ENCODE data around the gene FERMT3.

Gene FERMT3

DNA sequence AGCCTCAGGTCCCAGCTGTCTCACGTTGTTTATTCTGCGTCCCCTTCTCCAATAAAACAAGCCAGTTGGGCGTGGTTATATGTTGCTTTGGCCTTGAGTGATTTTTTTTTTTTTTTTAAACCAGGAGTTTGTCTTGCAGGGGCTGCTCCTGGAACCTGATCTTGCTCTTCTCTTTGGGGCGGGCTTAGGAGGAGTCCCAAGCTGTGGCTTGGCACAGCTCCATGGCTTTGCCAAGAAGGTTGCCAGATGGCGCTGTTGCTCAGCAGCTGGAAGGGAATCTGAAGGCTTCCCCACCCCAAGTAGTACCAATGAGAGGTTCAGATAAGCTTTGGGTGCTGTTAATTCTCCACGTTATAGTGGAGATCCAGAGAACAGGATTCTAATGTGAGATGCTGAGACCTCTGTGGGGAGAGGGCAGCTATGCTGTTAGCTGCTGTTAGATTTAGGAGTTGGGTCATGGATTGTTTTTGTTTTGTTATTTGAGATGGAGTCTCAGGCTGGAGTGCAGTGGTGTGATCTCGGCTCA lies 2.0 kb upstream of the FERMT3 start:
- TF ChIP-seq ZFP30 (CRISPR knock-in tag; IDR thresholded peaks at IDR 0.05): no peak
- no peak for TF ChIP-seq PATZ1 (CRISPR knock-in tag; IDR thresholded peaks at IDR 0.05; ENCODE audit: borderline replicate concordance)
- TF ChIP-seq BACH2 (CRISPR knock-in tag; IDR thresholded peaks at IDR 0.05; ENCODE audit: borderline replicate concordance): no peak
- TF ChIP-seq OSR1 (CRISPR knock-in tag; IDR thresholded peaks at IDR 0.05): no peak
- TF ChIP-seq ZNF565 (CRISPR knock-in tag; conservative IDR thresholded peaks at IDR 0.05; ENCODE audit: low read depth): no peak
- no peak for TF ChIP-seq TSHZ2 (CRISPR knock-in tag; IDR thresholded peaks at IDR 0.05)
- TF ChIP-seq RARB (CRISPR knock-in tag; IDR thresholded peaks at IDR 0.05): no peak
- ATAC-seq: peak; percentile 82

DNA sequence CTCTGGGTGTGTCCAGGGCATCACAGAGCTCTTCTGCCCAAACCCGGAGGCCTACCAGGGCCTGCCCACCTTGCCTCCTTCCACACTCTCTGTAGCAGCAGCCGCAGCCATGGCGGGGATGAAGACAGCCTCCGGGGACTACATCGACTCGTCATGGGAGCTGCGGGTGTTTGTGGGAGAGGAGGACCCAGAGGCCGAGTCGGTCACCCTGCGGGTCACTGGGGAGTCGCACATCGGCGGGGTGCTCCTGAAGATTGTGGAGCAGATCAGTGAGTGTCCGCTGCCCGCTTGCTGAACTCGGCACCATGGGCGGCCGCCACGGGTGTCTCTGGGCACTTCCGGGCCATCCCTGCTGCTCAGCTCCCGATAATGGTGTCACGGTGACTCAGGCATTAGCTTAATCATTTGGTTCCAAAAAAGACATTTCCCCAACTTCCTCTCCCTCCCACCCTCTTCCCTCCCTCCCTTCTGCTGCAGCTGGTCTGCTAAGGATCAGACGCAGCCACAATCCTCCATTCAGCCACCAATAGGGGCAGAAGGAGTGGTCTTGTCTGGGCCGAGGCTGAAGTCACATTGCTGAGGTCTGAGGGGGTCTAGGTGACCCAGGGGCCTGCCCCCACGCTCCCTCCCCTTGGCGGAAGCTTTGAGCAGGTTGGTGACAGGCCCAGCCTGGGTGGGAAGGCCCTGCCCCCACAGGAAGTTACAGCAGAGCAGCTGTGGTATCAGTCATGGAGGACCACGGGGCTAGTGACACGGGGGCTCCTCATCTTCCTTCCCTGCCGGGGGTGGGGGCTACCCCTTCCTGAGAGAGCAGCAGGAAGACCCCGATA lies 950 bp downstream of the FERMT3 start:
- TF ChIP-seq RARB (CRISPR knock-in tag; IDR thresholded peaks at IDR 0.05) (no peak), TSHZ2 (CRISPR knock-in tag; IDR thresholded peaks at IDR 0.05) (no peak), CSRNP3 (CRISPR knock-in tag; IDR thresholded peaks at IDR 0.05) (no peak), ISL1 (CRISPR knock-in tag; IDR thresholded peaks at IDR 0.05) (no peak), BACH2 (CRISPR knock-in tag; IDR thresholded peaks at IDR 0.05; ENCODE audit: borderline replicate concordance) (no peak), ZFP30 (CRISPR knock-in tag; IDR thresholded peaks at IDR 0.05) (no peak), GLIS3 (CRISPR knock-in tag; IDR thresholded peaks at IDR 0.05) (no peak), ZC3H10 (CRISPR knock-in tag; IDR thresholded peaks at IDR 0.05) (no peak), ESRRG (CRISPR knock-in tag; IDR thresholded peaks at IDR 0.05) (no peak), ZNF70 (CRISPR knock-in tag; IDR thresholded peaks at IDR 0.05) (no peak), ARNTL (CRISPR knock-in tag; IDR thresholded peaks at IDR 0.05; ENCODE audit: borderline replicate concordance, low read depth) (no peak), OSR1 (CRISPR knock-in tag; IDR thresholded peaks at IDR 0.05) (no peak), POU6F1 (CRISPR knock-in tag; IDR thresholded peaks at IDR 0.05; ENCODE audit: borderline replicate concordance, low read depth) (no peak), TCF4 (CRISPR knock-in tag; IDR thresholded peaks at IDR 0.05; ENCODE audit: borderline replicate concordance) (no peak), ZNF565 (CRISPR knock-in tag; conservative IDR thresholded peaks at IDR 0.05; ENCODE audit: low read depth) (no peak), ZFP3 (CRISPR knock-in tag; IDR thresholded peaks at IDR 0.05) (no peak), PATZ1 (CRISPR knock-in tag; IDR thresholded peaks at IDR 0.05; ENCODE audit: borderline replicate concordance) (no peak), CREB5 (CRISPR knock-in tag; IDR thresholded peaks at IDR 0.05; ENCODE audit: low read depth) (no peak), CSDC2 (CRISPR knock-in tag; IDR thresholded peaks at IDR 0.05) (no peak), ZNF8 (CRISPR knock-in tag; IDR thresholded peaks at IDR 0.05) (no peak)
- peak; percentile 29 for ATAC-seq
